Stimulated activated CD8-positive, alpha-beta memory T cell treated with anti-CD3 and anti-CD28 coated beads, Interleukin-15, amount 100 ng/mL, for 48 hours (primary cell): ENCODE results near the gene OPN1LW.
"Not testable (repeated sequence)": the region's sequence is repeated elsewhere in the genome, so short reads cannot be mapped to it uniquely, and the experiment has no call there.

Source experiments
- DNase-seq, 2 donors: peaks; one replicate each; pipeline ENCODE4 v3.0.0-alpha.2; 2020; ENCODE audit warnings: low read depth in 2 of 2

The OPN1LW gene

DNA sequence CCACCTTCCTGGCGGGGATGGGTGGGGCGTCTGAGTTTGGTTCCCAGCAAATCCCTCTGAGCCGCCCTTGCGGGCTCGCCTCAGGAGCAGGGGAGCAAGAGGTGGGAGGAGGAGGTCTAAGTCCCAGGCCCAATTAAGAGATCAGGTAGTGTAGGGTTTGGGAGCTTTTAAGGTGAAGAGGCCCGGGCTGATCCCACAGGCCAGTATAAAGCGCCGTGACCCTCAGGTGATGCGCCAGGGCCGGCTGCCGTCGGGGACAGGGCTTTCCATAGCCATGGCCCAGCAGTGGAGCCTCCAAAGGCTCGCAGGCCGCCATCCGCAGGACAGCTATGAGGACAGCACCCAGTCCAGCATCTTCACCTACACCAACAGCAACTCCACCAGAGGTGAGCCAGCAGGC, at the start of gene OPN1LW:
Gene OPN1LW, plus strand, starts transcription at position 234 of the 400 bp plus-strand sequence. Its CDS starts 41 bp downstream, at position 275.
- not testable (repeated sequence) for DNase-seq

GRCh38 chrX:154094833-154095232, 49.2 kb upstream of the OPN1LW start:
- no peak for DNase-seq

GRCh38 chrX:154096140-154097002, 47.7 kb upstream of the OPN1LW start:
- peak in 1 of 2 donors; percentile 6 for DNase-seq

- DNase-seq: peak; percentile 38 to 49
Measured at GRCh38 chrX:154097003-154097588, 46.9 kb upstream of the OPN1LW start.

- DNase-seq: peak; percentile 86 to 87
Measured at GRCh38 chrX:154097589-154098541, 46.2 kb upstream of the OPN1LW start, which contains the start of gene MECP2. Gene MECP2 (minus strand): TSS chrX:154097717.

GRCh38 chrX:154098551-154098950, 45.5 kb upstream of the OPN1LW start:
- DNase-seq: no peak

DNA sequence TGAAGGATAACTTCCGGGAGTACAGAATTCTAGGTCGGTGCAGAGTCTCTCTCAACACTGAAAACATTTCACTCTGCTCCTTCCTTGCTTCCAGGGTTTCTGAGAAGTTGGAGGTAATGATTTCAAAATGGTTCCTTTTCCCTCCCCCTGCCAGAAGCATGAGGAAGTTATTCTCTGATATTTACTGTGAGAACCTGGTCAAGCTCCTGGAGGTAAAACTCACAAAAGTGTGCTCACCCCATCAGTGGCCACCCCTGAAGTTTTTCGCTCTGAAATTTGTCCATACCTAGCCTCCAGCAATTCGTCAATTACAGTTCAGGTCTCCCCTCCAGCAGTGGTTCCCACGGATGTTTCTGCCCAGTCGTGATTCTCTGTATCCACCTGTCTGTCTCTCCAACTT, 30.3 kb upstream of the OPN1LW start:
- no peak for DNase-seq

DNA sequence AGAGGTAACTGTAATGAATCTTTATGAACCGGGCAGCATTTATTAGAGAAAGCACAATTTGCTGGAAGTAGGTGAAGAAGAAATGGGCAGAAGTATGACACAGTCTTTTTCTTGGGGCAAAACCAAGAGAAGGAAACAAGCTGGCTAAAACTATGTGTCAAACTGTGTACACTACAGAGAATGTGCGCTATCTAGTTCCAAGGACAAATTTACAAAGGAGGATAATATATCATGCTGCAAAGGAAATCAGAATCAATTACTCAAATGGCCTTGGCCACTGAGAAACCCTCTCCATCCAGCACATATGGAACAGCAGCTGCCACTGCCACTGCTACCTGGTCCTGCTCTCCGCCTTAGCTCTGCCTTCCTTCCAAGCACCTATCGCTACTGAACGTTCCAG, 29.4 kb upstream of the OPN1LW start:
- no peak for DNase-seq

DNA sequence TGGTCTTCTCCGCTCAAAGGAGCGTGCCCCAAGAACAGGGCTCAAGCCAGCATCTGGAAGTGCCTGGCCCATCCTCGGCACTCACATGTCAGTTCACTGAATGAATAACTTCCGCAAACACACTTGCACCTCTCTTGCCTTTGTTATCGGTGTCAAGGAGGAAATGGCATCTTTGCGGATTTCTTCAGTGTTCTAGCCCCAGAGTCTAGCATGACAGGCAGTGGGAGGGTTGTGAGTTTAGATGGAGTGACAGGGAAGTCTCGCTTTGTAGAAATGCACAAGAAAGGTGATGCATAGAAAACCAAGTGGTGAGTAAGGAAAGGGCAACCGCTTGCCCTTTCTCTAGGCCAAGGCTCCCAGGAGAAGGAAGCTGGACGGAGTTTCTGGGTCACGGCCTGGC, 29.0 kb upstream of the OPN1LW start:
- DNase-seq: no peak

DNA sequence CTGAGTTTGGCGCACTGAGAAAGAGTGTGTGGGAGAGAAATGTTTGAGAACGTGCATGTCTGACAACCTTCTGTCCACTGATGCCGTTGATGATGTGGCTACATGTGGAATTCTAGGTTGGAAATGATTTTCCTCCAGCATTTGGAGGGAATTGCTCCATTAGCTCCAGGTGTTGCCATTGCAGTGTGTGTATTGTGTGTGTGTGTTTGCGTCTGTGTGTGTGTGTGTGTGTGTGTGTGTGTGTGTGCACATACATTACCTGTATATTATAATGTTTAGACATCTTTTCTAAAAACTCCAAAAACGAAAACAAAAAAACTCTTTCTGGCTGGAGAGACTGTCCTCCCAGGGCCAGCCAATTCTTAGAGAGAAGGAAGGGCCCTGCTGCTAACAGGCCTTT, 28.3 kb upstream of the OPN1LW start:
- no peak for DNase-seq

DNA sequence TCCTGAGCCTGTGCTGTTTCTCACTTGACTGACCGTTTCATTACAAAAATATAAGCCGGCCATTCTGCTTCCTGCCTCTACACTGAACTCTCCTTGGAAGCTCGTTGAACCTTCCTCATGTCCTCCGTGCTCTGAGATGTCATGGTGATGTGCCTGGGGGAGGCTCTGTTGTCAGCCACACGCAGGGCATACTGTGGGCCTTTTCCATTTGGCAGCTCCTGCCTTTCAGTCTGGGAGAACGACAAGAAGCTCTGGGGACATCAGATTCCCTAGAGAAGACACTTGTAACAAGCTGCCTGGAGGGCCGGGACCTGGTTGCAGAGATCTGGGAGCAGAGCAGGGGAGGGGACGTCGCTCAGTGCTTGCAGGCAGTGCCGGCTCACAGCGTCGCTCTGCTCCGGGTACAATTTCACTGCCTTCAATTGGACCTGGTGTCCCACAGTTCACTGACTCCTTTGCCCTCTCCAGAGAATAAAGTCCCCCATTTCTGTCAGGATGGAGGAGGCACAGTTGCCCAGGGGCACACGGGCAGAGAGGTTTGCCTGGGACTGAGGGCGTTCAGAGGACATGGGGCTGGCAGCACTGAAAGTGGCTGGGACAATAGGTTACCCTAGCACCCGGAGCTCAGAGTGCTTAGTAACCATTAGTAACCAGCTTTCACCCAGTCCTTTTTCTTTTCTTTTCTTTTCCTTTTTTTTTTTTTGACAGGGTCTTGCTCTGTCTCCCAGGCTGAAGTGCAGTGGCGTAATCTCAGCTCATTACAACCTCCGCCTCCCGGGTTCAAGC, 27.4 kb upstream of the OPN1LW start:
- DNase-seq: no peak

- DNase-seq: no peak
Measured at GRCh38 chrX:154117566-154117965, 26.5 kb upstream of the OPN1LW start.

- no peak for DNase-seq
Measured at GRCh38 chrX:154120567-154120966, 23.5 kb upstream of the OPN1LW start.

- no peak for DNase-seq
Measured at GRCh38 chrX:154121207-154121606, 22.8 kb upstream of the OPN1LW start.

DNA sequence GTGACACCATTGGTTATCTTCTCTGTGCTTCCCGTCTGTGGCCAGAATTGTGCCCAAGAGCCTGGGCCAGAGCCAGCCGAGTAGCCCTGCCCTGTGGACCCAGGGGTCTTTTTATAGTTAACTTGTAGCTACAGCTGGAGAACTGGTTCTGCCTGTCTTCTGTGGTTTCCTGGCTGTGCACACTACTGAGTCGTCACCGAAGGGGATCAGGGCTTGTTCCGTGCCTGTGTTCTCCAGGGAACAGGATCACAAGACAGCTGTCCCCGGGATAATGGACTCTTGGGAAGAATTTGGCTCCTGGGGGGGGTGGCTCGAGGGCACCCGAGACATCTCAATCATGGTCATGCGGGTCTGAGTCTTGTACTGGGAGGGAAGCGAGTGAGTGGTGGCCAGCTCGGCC, 22.1 kb upstream of the OPN1LW start:
- DNase-seq: no peak

GRCh38 chrX:154123241-154124219, 20.5 kb upstream of the OPN1LW start:
- DNase-seq: peak in 1 of 2 donors; percentile 14

DNA sequence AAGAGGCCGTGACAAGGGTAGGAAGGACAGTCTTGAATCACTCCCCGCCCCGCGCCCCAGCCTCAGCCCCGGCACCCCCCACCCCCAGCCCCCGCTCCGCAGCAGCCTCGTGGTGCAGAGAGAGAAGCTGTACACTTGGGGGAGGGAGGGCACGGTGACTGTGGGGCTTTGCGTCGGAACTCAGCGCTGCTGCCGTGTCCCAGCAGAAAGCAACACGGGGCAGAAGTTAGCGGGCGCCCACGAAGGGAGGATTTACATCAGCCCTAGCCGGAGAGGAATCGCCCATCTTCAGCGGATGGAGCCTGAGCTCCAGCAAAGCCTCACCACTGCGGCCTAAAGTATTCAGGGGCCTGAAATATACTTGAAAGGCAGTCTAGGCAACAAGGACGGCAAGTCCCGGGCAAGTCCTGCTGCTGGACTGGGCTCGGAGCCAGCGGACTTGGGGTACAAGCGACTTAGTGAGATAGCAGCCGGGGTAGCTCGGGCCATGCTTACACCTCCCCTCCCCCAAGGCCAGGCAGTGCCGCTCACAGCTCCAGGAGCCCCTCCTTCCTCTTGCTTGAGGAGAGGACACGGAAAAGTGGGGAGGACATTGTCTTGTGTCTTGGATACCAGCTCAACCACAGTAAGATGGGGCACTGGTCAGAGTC, 18.5 kb upstream of the OPN1LW start:
- DNase-seq: no peak

GRCh38 chrX:154126101-154126500, 17.9 kb upstream of the OPN1LW start:
- DNase-seq: no peak

DNA sequence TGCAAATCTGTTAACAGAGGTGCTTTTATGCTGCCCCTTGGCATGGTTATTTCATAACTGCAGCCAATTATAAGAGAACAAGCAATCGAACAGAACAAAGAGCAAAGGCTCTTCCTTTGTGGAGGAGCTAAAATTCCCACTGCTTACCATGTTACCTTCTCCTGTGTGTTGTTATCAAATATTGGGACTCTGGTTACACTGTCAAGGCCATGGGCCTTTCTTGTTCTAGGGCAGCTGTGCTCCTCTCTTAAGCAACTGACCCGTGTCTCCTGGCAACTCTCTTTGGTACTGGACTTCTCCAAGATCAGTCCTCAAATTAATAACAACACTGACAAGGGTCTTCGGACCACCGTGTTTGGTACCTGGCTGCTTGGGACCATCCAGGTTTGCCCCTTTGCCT, 12.1 kb upstream of the OPN1LW start:
- DNase-seq: no peak

- DNase-seq: no peak
Measured at GRCh38 chrX:154132366-154132765, 11.7 kb upstream of the OPN1LW start.
